ENCODE results near the gene S100A8.
A peak's percentile ranks its signal among the peaks of the same experiment; 100 is the strongest.
"Not testable (repeated sequence)": the region's sequence is repeated elsewhere in the genome, so short reads cannot be mapped to it uniquely, and the experiment has no call there.

The S100A8 gene

GRCh38 chr1:153429266-153430165 lies 38.6 kb upstream of the S100A8 start:
- no peaks in the 10 kb centered on the region for H3K36me3 ChIP-seq (ENCODE audit: control insufficient read depth, insufficient read depth, low read length, severe bottlenecking)
- no peaks in the 10 kb centered on the region for H3K9me3 ChIP-seq (ENCODE audit: control insufficient read depth, low read length)
- H3K4me1 ChIP-seq (ENCODE audit: control insufficient read depth, insufficient read depth, low read length) = no peaks in the 10 kb centered on the region
- H3K9ac ChIP-seq (ENCODE audit: low read length) = no peak overlapping the region
- DNase-seq (ENCODE audit: low read depth) = no peak
- H3K4me3 ChIP-seq (ENCODE audit: low read length) = no peak overlapping the region
- H3K27me3 ChIP-seq (replicated peaks; ENCODE audit: control insufficient read depth, insufficient read depth, low read length) = peaks cover 29% of the 10 kb centered on the region

DNA sequence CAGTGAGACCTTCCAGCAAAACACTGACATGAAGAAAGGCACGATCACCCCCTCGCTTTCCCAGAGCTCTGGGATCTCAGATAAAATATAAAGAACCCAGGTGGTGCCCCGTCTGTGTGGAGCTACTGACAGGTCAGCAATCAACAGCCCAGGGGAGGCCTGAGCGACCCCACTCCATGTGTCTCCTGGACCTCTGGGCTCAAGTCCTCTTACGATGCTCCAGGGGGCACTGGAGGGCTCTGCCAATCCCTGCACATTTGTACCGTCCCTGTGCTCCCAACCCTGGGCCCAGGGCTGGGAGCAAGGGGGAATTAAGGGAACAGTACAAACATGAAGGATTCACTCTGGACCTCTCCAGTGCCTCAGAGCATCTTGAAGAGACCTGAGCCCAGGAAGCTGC lies 37.9 kb upstream of the S100A8 start:
- peaks cover 25% of the 10 kb centered on the region for H3K27me3 ChIP-seq (replicated peaks; ENCODE audit: control insufficient read depth, insufficient read depth, low read length)
- no peaks in the 10 kb centered on the region for H3K4me1 ChIP-seq (ENCODE audit: control insufficient read depth, insufficient read depth, low read length)
- H3K9ac ChIP-seq (ENCODE audit: low read length) = no peak overlapping the region
- H3K36me3 ChIP-seq (ENCODE audit: control insufficient read depth, insufficient read depth, low read length, severe bottlenecking) = no peaks in the 10 kb centered on the region
- no peaks in the 10 kb centered on the region for H3K9me3 ChIP-seq (ENCODE audit: control insufficient read depth, low read length)
- no peak overlapping the region for H3K4me3 ChIP-seq (ENCODE audit: low read length)
- DNase-seq (ENCODE audit: low read depth) = no peak

- Histone ChIP-seq H3K9ac (ENCODE audit: low read length) (no peak overlapping the region), H3K27me3 (replicated peaks; ENCODE audit: control insufficient read depth, insufficient read depth, low read length) (peaks cover 21% of the 10 kb centered on the region)
These were observed 37.3 kb upstream of the S100A8 start for GRCh38 chr1:153428073-153428638.

DNA sequence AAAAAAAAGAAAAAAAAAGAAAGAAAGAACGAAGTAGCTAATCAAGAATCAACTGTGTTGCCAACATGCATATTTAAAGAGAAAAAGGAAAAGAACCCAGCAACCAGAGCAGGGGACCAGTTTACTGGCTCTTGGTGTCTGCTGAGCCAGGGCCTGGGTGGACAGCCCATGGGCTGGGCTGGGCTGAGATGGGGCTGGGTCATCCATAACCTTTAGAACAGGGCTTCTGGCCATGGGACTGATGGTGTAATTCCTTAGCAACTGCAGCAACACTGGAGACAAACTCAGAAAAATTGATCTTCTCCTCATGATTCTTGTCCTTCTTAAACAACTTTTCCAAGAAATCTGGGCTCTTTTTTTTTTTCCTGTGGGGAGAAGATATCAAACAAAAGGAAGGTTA lies 35.9 kb upstream of the S100A8 start:
- Histone ChIP-seq H3K4me3 (ENCODE audit: low read length) (no peak overlapping the region), H3K27me3 (replicated peaks; ENCODE audit: control insufficient read depth, insufficient read depth, low read length) (peaks cover 14% of the 10 kb centered on the region), H3K4me1 (ENCODE audit: control insufficient read depth, insufficient read depth, low read length) (no peaks in the 10 kb centered on the region), H3K9me3 (ENCODE audit: control insufficient read depth, low read length) (no peaks in the 10 kb centered on the region), H3K36me3 (ENCODE audit: control insufficient read depth, insufficient read depth, low read length, severe bottlenecking) (no peaks in the 10 kb centered on the region), H3K9ac (ENCODE audit: low read length) (no peak overlapping the region)
- DNase-seq (ENCODE audit: low read depth) = no peak

More at GRCh38 chr1:153428073-153428638, 37.3 kb upstream of the S100A8 start:
- DNase-seq (ENCODE audit: low read depth) = no peak
- Histone ChIP-seq H3K9me3 (ENCODE audit: control insufficient read depth, low read length) (no peaks in the 10 kb centered on the region), H3K4me3 (ENCODE audit: low read length) (no peak overlapping the region), H3K36me3 (ENCODE audit: control insufficient read depth, insufficient read depth, low read length, severe bottlenecking) (no peaks in the 10 kb centered on the region), H3K4me1 (ENCODE audit: control insufficient read depth, insufficient read depth, low read length) (no peaks in the 10 kb centered on the region)

- peak; percentile 76 for DNase-seq (ENCODE audit: low read depth)
- H3K36me3 ChIP-seq (ENCODE audit: control insufficient read depth, insufficient read depth, low read length, severe bottlenecking) = no peaks in the 10 kb centered on the region
- H3K4me3 ChIP-seq (ENCODE audit: low read length) = no peak overlapping the region
- H3K27me3 ChIP-seq (replicated peaks; ENCODE audit: control insufficient read depth, insufficient read depth, low read length) = peaks cover 22% of the 10 kb centered on the region
- H3K9ac ChIP-seq (ENCODE audit: low read length) = no peak overlapping the region
- no peaks in the 10 kb centered on the region for H3K4me1 ChIP-seq (ENCODE audit: control insufficient read depth, insufficient read depth, low read length)
- H3K9me3 ChIP-seq (ENCODE audit: control insufficient read depth, low read length) = no peaks in the 10 kb centered on the region
These were observed 31.7 kb upstream of the S100A8 start for GRCh38 chr1:153422450-153423068.

DNA sequence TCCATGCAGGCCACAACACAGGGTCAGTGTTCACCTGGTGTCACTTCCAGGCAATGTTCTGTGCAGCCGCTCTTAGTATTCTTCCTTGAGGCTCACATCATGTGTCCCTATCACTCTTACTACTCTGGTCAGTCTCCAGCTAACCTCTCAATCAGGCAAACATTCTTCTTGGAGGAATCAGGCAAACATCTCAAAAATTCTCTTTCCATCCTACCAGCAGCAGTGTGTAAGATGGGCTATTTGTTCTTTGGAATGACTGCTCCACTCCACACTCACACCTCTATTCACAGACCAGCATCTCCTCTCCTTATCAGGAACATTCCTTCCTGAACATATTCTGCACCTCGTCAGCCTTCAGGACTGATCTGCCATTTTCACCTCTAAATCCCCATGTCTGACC lies 29.4 kb upstream of the S100A8 start:
- no peaks in the 10 kb centered on the region for H3K9me3 ChIP-seq (ENCODE audit: control insufficient read depth, low read length)
- H3K27me3 ChIP-seq (replicated peaks; ENCODE audit: control insufficient read depth, insufficient read depth, low read length) = peaks cover 18% of the 10 kb centered on the region
- H3K9ac ChIP-seq (ENCODE audit: low read length) = no peak overlapping the region
- no peaks in the 10 kb centered on the region for H3K4me1 ChIP-seq (ENCODE audit: control insufficient read depth, insufficient read depth, low read length)
- DNase-seq (ENCODE audit: low read depth) = no peak
- H3K4me3 ChIP-seq (ENCODE audit: low read length) = no peak overlapping the region
- no peaks in the 10 kb centered on the region for H3K36me3 ChIP-seq (ENCODE audit: control insufficient read depth, insufficient read depth, low read length, severe bottlenecking)

- not testable (repeated sequence) for H3K36me3 ChIP-seq (ENCODE audit: control insufficient read depth, insufficient read depth, low read length, severe bottlenecking); DNase-seq (ENCODE audit: low read depth); H3K9me3 ChIP-seq (ENCODE audit: control insufficient read depth, low read length); H3K4me1 ChIP-seq (ENCODE audit: control insufficient read depth, insufficient read depth, low read length); H3K9ac ChIP-seq (ENCODE audit: low read length); H3K4me3 ChIP-seq (ENCODE audit: low read length)
- H3K27me3 ChIP-seq (replicated peaks; ENCODE audit: control insufficient read depth, insufficient read depth, low read length) = peaks cover 18% of the 10 kb centered on the region
These were observed 28.5 kb upstream of the S100A8 start for GRCh38 chr1:153419436-153419793.

DNA sequence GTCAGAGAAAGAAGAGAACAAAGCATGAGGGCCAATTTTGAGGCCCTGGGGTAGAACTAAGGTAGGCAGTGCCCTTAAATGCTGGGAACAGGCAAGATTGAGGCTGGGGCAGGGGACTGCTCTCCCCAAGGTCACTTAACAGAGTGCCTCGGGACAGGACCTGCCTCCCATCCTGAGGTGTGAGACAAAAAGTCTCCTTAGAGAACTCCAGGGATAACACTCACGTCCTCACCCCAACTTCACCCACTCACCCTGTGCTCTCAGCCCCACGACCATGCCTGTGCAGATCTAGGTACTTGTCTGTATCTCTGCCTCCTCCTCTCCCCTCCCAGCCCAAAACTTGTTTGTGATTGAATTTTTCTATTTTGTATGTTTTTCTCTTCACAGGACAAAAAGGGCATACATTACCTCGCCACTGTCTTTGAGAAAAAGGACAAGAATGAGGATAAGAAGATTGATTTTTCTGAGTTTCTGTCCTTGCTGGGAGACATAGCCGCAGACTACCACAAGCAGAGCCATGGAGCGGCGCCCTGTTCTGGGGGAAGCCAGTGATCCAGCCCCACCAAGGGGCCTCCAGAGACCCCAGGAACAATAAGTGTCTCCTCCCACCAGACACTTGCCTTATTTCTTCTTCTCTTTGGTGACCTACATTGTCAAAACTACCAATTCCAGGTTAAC lies 28.0 kb upstream of the S100A8 start:
- peaks cover 18% of the 10 kb centered on the region for H3K27me3 ChIP-seq (replicated peaks; ENCODE audit: control insufficient read depth, insufficient read depth, low read length)
- H3K4me1 ChIP-seq (ENCODE audit: control insufficient read depth, insufficient read depth, low read length); DNase-seq (ENCODE audit: low read depth); H3K36me3 ChIP-seq (ENCODE audit: control insufficient read depth, insufficient read depth, low read length, severe bottlenecking); H3K9ac ChIP-seq (ENCODE audit: low read length); H3K9me3 ChIP-seq (ENCODE audit: control insufficient read depth, low read length); H3K4me3 ChIP-seq (ENCODE audit: low read length): not testable (repeated sequence)

GRCh38 chr1:153417136-153417888 lies 26.4 kb upstream of the S100A8 start:
- Histone ChIP-seq H3K36me3 (ENCODE audit: control insufficient read depth, insufficient read depth, low read length, severe bottlenecking) (no peaks in the 10 kb centered on the region), H3K9ac (ENCODE audit: low read length) (no peak overlapping the region), H3K9me3 (ENCODE audit: control insufficient read depth, low read length) (no peaks in the 10 kb centered on the region), H3K27me3 (replicated peaks; ENCODE audit: control insufficient read depth, insufficient read depth, low read length) (peaks cover 18% of the 10 kb centered on the region), H3K4me3 (ENCODE audit: low read length) (no peak overlapping the region), H3K4me1 (ENCODE audit: control insufficient read depth, insufficient read depth, low read length) (no peaks in the 10 kb centered on the region)
- DNase-seq (ENCODE audit: low read depth) = no peak

DNA sequence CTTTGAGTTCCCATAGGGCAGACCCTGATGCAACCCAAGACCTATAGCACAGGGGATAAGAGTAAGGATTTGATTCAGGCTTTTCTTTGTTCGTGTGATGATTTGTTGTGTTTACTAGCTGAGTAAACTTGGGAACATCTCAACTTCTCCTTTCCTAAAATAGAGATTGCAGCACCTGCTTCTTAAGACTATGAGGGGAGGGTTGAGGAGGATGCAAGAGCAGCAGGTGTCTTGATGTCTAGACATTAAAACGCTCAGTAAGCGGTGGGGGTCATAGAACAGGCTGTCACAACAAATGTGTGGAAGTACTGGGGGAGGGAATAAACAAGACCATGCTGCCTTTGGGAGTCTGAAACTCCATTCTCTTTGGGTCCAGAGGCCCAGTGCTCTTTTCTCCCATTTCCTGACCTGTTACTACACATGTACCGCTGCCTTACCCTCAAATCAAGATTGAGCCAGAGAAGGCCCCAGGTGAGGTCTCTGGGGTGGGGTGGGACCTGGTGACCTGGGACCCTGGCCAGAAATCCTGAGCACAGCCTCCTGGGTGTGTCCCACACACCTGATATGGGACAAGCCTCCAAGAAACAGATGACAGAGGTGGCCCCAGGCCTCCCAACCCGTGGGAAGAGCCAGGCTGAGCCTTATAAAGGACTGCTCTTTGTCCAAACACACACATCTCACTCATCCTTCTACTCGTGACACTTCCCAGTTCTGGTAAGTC lies 25.1 kb upstream of the S100A8 start, which contains the start of gene S100A7A:
Gene S100A7A (plus strand): TSS at position 671 of the 721 bp plus-strand sequence. CDS start 1,563 bp downstream, outside the sequence.
- no peak for DNase-seq (ENCODE audit: low read depth)
- H3K4me3 ChIP-seq (ENCODE audit: low read length) = no peak within 1 kb of the TSS
- H3K36me3 ChIP-seq (ENCODE audit: control insufficient read depth, insufficient read depth, low read length, severe bottlenecking) = no peaks in the 10 kb centered on the region
- H3K9ac ChIP-seq (ENCODE audit: low read length) = no peak within 1 kb of the TSS
- no peaks in the 10 kb centered on the region for H3K9me3 ChIP-seq (ENCODE audit: control insufficient read depth, low read length)
- H3K4me1 ChIP-seq (ENCODE audit: control insufficient read depth, insufficient read depth, low read length) = no peaks in the 10 kb centered on the region
- H3K27me3 ChIP-seq (replicated peaks; ENCODE audit: control insufficient read depth, insufficient read depth, low read length) = peaks cover 15% of the 10 kb centered on the region
